Right cardiac atrium (tissue), 5 donors: ENCODE data around the gene SEMA6A. TPM values are rescaled to one million over a fixed set of nuclear protein-coding genes. Genes with fewer than 3 reads are reported as not detected.

Source experiments
- ATAC-seq, 2 donors: fragments of 200-7000 bp; cut with Tn5 transposase; one replicate each; pipeline versions ENCODE4 v1.8.0 to v1.9.1; 2020; ENCODE audit warnings: moderate library complexity in 2 of 2, mild to moderate bottlenecking in 1 of 2
- DNase-seq, 3 donors: peaks; one replicate each; pipeline ENCODE4 v3.0.0-alpha.2; 2020
- H3K27ac ChIP-seq: one replicate; pipeline ENCODE4 v1.5.1; 2013; ENCODE audit warnings: mild to moderate bottlenecking, low read length, control low read depth, moderate library complexity
- H3K27me3 ChIP-seq: one replicate; pipeline ENCODE4 v1.6.1; 2013; ENCODE audit not compliant: control insufficient read depth, insufficient read depth
- H3K4me1 ChIP-seq: one replicate; pipeline ENCODE4 v1.6.1; 2013; ENCODE audit warnings: low read length; ENCODE audit not compliant: control insufficient read depth, insufficient read depth
- H3K4me3 ChIP-seq: one replicate; pipeline ENCODE4 v1.5.1; 2013; ENCODE audit warnings: low read length, control low read depth
- H3K9me3 ChIP-seq: one replicate; pipeline ENCODE4 v1.6.1; 2013; ENCODE audit warnings: low read length; ENCODE audit not compliant: control insufficient read depth
- WGBS: extraction: QIAGEN DNeasy Blood & Tissue Kit; methylation state at CpG from one replicate; pipeline ENCODE4 v1.1.7; 2013; 5-methylcytosine and 5-hydroxymethylcytosine counted together
- intact Hi-C, 4 donors: fragments of 100-400 bp; cut with DNase I; formaldehyde crosslinking; loops; one replicate each; pipeline versions ENCODE4 v1.11.0 to v1.14.0; 2022 to 2023
- long read RNA-seq, 4 donors: library from polyadenylated mRNA; unstranded; transcript quantifications; one replicate each; pipeline ENCODE4 v2.0.0, GENCODE V29; 2020 to 2021
- polyA plus RNA-seq: library from polyadenylated mRNA; stranded (reverse); fragments of 200-250 nt; gene quantifications from one replicate; pipeline ENCODE4 v1.2.3, GENCODE V29; 2013
- total RNA-seq, 4 donors: library from RNA; stranded (reverse); fragmentation: NEBNext Ultra II Directional; extraction: Animal tissue kit (Norgen Biotek cat#: 25700); gene quantifications; one replicate each; pipeline ENCODE4 v1.2.1, GENCODE V29; 2021
- donor health status: healthy with polysubstance abuse.
- donor health status: DM: no; HTN: yes; CAD: no.
- donor health status: DM: no; HTN: no; CAD: no.
- donor health status: DM: no; HTN: yes; CAD: no; lungs with severe emphysema.
- donor health status: DM: yes; HTN: yes; CAD: no.

The SEMA6A gene, protein sequence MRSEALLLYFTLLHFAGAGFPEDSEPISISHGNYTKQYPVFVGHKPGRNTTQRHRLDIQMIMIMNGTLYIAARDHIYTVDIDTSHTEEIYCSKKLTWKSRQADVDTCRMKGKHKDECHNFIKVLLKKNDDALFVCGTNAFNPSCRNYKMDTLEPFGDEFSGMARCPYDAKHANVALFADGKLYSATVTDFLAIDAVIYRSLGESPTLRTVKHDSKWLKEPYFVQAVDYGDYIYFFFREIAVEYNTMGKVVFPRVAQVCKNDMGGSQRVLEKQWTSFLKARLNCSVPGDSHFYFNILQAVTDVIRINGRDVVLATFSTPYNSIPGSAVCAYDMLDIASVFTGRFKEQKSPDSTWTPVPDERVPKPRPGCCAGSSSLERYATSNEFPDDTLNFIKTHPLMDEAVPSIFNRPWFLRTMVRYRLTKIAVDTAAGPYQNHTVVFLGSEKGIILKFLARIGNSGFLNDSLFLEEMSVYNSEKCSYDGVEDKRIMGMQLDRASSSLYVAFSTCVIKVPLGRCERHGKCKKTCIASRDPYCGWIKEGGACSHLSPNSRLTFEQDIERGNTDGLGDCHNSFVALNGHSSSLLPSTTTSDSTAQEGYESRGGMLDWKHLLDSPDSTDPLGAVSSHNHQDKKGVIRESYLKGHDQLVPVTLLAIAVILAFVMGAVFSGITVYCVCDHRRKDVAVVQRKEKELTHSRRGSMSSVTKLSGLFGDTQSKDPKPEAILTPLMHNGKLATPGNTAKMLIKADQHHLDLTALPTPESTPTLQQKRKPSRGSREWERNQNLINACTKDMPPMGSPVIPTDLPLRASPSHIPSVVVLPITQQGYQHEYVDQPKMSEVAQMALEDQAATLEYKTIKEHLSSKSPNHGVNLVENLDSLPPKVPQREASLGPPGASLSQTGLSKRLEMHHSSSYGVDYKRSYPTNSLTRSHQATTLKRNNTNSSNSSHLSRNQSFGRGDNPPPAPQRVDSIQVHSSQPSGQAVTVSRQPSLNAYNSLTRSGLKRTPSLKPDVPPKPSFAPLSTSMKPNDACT
- 1 to 10 TPM; 4.0 to 9.4 (median 4.4) TPM for total RNA-seq
- polyA plus RNA-seq, result 3.1 TPM
- long read RNA-seq, donor 1, partial matches to known transcripts, result 0 of 4 reads
- long read RNA-seq, donor 1, other reads (novel, unspliced or antisense), result 3 of 4 reads
- long read RNA-seq, donor 2, partial matches to known transcripts, result 0 of 1 reads
- long read RNA-seq, donor 2, other reads (novel, unspliced or antisense), result 1 of 1 reads
- long read RNA-seq, donor 3, result 0 reads
- long read RNA-seq, donor 4, result 0 reads

DNA sequence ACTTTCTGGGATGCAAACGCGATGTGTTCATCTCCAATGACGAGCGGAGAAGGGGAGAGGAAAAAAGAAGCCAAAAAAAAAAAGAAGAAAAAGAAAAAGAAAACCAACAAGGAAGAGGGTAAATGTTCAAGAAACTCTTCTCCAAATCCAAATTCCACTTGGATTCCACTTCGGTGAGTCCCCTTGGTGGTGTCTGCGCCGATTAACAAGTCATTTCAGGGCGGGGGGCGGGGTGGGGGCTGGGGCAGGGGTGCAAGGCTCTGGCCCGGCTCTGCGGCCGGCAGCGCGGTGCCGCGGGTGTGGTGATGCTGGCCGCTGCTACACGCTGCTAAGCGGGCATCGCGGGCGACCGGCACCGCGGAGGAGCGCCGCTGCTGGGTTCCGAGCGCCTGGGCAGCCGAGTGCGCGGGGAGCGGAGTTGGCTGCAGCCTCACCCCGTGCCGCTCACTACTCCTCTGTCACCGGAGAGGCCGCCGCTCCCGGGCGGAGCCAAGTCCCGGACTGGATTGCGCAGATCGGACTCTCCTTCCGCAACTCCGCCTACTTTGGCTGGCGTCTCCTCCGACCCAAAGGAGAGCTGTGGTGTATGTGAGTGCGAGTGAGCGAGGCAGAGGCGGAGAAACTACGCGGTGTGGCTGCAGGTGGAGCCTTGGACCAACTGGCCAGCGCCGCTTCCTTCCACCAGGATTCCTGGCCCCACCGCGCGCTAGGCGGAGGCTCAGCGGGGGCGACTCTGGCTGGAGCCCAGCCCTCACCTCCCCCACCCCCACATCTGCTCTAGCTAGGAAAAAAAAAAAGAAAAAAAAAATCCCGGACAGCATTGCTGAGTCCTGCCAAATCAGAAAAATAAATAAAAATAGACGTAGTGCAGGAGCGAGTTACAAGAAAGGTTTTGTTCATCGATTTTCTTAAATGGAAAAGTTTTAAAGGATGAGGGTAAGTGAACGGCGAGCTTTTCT lies at the start of gene SEMA6A:
SEMA6A (minus strand) TSS at position 457 of the 959 bp plus-strand sequence. CDS start 69,879 bp downstream, outside the sequence.
- DNase-seq (peak; percentile 91 to 96 (median 96)), ATAC-seq (peak; percentile 92)
- H3K4me3 ChIP-seq, result peak within 1 kb of the TSS; percentile 83
- H3K27me3 ChIP-seq, result no peaks in the 10 kb centered on the region
- H3K9me3 ChIP-seq, result no peaks in the 10 kb centered on the region
- H3K4me1 ChIP-seq, result no peaks in the 10 kb centered on the region
- peak within 1 kb of the TSS; percentile 30 for H3K27ac ChIP-seq
- intact Hi-C loops, result loop anchor here in 2 of 4 donors (5.0 to 10.0 kb wide), 2 partner anchors 210 to 373 kb away; no protein-coding TSS in a partner anchor
- 1% methylated on average over 66 of the region's 66 CpGs for WGBS

GRCh38 chr5:116622375-116623050 lies 47.9 kb upstream of the SEMA6A start:
- H3K27me3 ChIP-seq, result no peaks in the 10 kb centered on the region
- ATAC-seq (no peak), DNase-seq (no peak)
- no peak overlapping the region for H3K4me3 ChIP-seq
- no peak overlapping the region for H3K27ac ChIP-seq
- 90% methylated on average over 7 of the region's 7 CpGs for WGBS
- intact Hi-C loops, result no loop called here
- no peaks in the 10 kb centered on the region for H3K4me1 ChIP-seq
- H3K9me3 ChIP-seq, result no peaks in the 10 kb centered on the region

GRCh38 chr5:116621599-116621998 lies 47.0 kb upstream of the SEMA6A start:
- Histone ChIP-seq H3K27ac (no peak overlapping the region), H3K27me3 (no peaks in the 10 kb centered on the region), H3K9me3 (no peaks in the 10 kb centered on the region), H3K4me3 (no peak overlapping the region), H3K4me1 (no peaks in the 10 kb centered on the region)
- intact Hi-C loops, result no loop called here
- 94% methylated on average over 2 of the region's 2 CpGs for WGBS
- no peak for ATAC-seq
- DNase-seq, result no peak

DNA sequence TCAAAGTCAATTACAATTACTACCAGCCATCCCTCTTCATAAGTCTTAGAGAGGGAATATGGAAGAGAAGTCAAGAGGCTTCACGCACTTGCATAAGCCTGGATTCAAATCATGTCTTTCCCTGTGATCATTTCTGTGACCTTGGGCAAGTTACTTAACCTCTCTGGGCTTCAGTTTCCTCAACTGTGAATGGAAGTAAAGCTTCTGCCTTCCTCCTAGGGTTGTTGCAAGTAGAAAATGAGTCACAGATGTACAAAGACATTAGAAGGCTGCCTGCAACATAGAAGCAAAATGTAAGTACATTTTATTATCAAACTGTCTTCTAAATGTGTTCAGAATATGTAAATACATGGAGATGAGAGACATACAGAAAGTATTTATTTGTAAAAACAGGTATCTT lies 42.3 kb upstream of the SEMA6A start:
- no peak for ATAC-seq

DNA sequence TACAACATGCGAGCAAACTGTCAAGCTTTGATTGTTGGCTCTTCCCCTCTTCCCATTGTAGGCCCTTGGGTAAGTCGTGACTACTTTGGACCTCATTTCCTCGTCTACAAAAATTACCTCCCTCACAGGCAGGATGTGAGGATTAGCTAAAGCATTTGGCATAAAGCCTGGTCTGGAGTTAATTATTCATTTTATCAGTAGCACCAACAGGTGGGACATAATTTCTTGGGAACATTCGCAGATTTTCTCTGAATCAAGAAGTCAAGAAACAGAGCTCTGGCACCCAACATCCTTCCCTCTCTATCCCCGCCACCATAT lies 39.9 kb upstream of the SEMA6A start:
- WGBS, result 79% methylated on average over 5 of the region's 5 CpGs
- H3K4me1 ChIP-seq, result peaks cover 2% of the 10 kb centered on the region
- ATAC-seq (no peak), DNase-seq (no peak)
- no peaks in the 10 kb centered on the region for H3K27me3 ChIP-seq
- no peaks in the 10 kb centered on the region for H3K9me3 ChIP-seq
- no peak overlapping the region for H3K4me3 ChIP-seq
- intact Hi-C loops, result no loop called here
- no peak overlapping the region for H3K27ac ChIP-seq

More for the DNA sequence above, 42.3 kb upstream of the SEMA6A start:
- DNase-seq, result no peak
- Histone ChIP-seq H3K27me3 (no peaks in the 10 kb centered on the region), H3K4me3 (no peak overlapping the region), H3K4me1 (peaks cover 2% of the 10 kb centered on the region), H3K27ac (no peak overlapping the region), H3K9me3 (no peaks in the 10 kb centered on the region)
- 99% methylated on average over 1 of the region's 1 CpG for WGBS
- intact Hi-C loops, result no loop called here

DNA sequence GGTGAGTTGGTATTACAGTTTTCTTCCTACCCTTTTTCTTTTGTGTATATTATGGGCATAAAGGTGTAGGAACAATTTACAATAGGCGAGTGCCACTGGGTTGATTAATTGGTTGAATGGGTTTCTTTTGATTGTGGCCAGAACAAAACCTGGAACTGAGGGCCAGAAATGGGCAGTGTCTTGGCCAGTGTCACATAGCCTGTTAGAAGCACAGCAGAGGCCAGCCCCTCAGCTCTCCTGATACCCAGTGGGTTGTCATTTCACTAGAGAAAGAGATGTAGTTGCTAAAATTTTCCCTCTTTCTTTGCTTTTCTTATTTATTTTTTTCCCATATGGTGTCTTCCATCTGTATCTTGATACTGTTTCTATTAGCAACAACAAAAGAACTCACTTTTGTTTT lies 38.8 kb upstream of the SEMA6A start:
- ATAC-seq, result no peak
- intact Hi-C loops, result no loop called here
- no peak for DNase-seq
- Histone ChIP-seq H3K4me3 (no peak overlapping the region), H3K27me3 (no peaks in the 10 kb centered on the region), H3K27ac (no peak overlapping the region), H3K4me1 (peaks cover 2% of the 10 kb centered on the region), H3K9me3 (no peaks in the 10 kb centered on the region)
- WGBS, result 80% methylated on average over 1 of the region's 1 CpG

DNA sequence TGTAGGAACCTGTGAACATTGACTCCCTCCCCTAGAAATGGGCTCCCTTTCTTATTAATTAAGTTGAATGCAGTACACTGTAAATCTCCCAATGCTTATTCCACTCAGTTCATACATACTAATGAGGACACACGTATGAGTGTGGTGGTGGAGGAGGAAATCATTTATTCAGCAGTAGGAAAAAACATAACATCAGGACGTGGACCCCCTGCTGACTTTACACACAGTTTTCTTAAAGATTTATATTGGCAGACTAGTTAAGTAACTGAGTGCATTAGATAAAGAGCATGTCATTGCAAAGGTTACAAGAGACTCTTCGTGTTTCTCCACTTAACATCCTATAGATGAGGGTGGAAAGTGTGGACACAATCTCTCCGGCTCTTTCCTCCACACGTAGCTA lies 37.8 kb upstream of the SEMA6A start:
- ATAC-seq (no peak), DNase-seq (no peak)
- Histone ChIP-seq H3K4me3 (no peak overlapping the region), H3K27ac (no peak overlapping the region), H3K9me3 (no peaks in the 10 kb centered on the region), H3K27me3 (no peaks in the 10 kb centered on the region), H3K4me1 (peaks cover 2% of the 10 kb centered on the region)
- 88% methylated on average over 5 of the region's 5 CpGs for WGBS
- intact Hi-C loops, result no loop called here

GRCh38 chr5:116605310-116606070 lies 30.9 kb upstream of the SEMA6A start:
- DNase-seq, result peak in 2 of 3 donors; percentile 31 to 71
- WGBS, result 49% methylated on average over 4 of the region's 4 CpGs
- intact Hi-C loops, result no loop called here

GRCh38 chr5:116604805-116605204 lies 30.2 kb upstream of the SEMA6A start:
- ATAC-seq (no peak), DNase-seq (no peak)
- Histone ChIP-seq H3K4me3 (no peak overlapping the region), H3K9me3 (no peaks in the 10 kb centered on the region), H3K27me3 (no peaks in the 10 kb centered on the region), H3K27ac (no peak overlapping the region), H3K4me1 (no peaks in the 10 kb centered on the region)
- WGBS, result 74% methylated on average over 4 of the region's 4 CpGs
- intact Hi-C loops, result no loop called here

More at GRCh38 chr5:116605310-116606070, 30.9 kb upstream of the SEMA6A start:
- Histone ChIP-seq H3K9me3 (no peaks in the 10 kb centered on the region), H3K4me1 (no peaks in the 10 kb centered on the region), H3K27ac (no peak overlapping the region), H3K27me3 (no peaks in the 10 kb centered on the region), H3K4me3 (no peak overlapping the region)
- no peak for ATAC-seq
